MG63 (cell line): ENCODE measurements around the gene CNTROB. TPM values are rescaled to one million over a fixed set of nuclear protein-coding genes. Genes with fewer than 3 reads are reported as not detected.
A peak's percentile ranks its signal among the peaks of the same experiment; 100 is the strongest.
"Not testable (repeated sequence)": the region's sequence is repeated elsewhere in the genome, so short reads cannot be mapped to it uniquely, and the experiment has no call there.

Source experiments
- DNase-seq: peaks from one replicate; pipeline ENCODE4 v3.0.0-alpha.2; 2020
- H3K27me3 ChIP-seq: fragments of 250-450 bp; sonication (Bioruptor Pico); 2 replicates; pipeline ENCODE4 v1.5.1; 2020; ENCODE audit warnings: mild to moderate bottlenecking, moderate library complexity
- H3K36me3 ChIP-seq: fragments of 250-450 bp; sonication (Bioruptor Pico); 2 replicates; pipeline ENCODE4 v1.5.1; 2020; ENCODE audit warnings: mild to moderate bottlenecking, moderate library complexity
- H3K4me3 ChIP-seq: fragments of 250-450 bp; sonication (Bioruptor Pico); 2 replicates; pipeline ENCODE4 v1.5.1; 2020; ENCODE audit warnings: mild to moderate bottlenecking, moderate library complexity
- H3K9me3 ChIP-seq: fragments of 250-450 bp; sonication (Bioruptor Pico); 2 replicates; pipeline ENCODE4 v1.5.1; 2020; ENCODE audit warnings: mild to moderate bottlenecking, moderate library complexity
- total RNA-seq: library from RNA; depleted of rRNA; stranded (reverse); fragments of >200 nt; shearing (Covaris generic); gene quantifications from 2 replicates; pipeline ENCODE4 v1.2.3, GENCODE V29; 2014; ENCODE audit warnings: low replicate concordance

Gene CNTROB
- total RNA-seq, 1 experiment from 2014 or later = 29.5 TPM

DNA sequence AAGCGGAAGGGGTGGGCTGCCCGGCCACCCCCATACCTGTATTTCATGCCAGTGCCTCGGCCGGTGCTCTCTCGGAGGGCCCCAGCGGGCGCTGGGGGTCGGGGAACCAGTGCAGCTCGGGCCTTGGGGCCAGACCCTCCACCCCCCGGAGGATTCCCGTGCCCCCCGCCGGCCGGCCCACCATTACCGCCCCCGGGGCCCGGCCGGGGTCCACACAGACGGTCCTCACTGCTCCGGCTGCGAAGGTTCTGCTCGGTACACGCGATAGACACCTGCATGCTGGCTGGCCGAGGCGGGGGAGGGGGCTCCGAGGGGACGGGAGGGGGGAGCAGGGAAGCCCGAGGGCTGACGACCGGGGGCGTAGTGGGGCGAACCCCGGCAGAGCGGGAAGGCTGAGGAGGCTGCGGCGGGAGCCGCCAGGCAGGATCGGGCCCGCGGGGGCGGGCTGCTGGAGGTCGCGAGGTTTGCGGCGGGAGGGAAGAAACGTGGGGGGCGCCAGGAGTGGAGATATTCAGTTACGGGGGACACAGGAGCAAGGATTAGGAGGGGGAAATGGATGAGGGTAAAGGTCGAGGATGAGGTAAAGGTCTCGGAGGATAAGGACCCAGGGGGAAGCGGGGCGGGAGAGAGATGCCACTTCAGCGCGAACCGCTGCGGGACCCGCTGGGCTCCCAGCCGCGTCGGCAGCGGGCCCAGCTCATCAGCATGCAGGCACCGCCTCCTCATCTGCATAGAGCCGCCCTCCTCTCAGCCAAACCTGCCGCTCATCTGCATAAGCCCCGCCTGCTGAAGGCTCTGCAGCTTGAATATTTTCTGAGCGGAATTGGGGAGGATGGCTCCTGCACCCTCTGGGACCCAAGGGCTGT lies 2.6 kb upstream of the CNTROB start, which contains the start of gene KCNAB3:
Gene KCNAB3 (minus strand): TSS at position 699 of the 866 bp plus-strand sequence. CDS start 421 bp downstream, at position 278.
- Histone ChIP-seq H3K27me3 (no peaks in the 10 kb centered on the region), H3K36me3 (peaks cover 14% of the 10 kb centered on the region), H3K9me3 (no peaks in the 10 kb centered on the region), H3K4me3 (peak within 1 kb of the TSS; percentile 88; the same call in 1 of the 2 replicates)
- no peak for DNase-seq

DNA sequence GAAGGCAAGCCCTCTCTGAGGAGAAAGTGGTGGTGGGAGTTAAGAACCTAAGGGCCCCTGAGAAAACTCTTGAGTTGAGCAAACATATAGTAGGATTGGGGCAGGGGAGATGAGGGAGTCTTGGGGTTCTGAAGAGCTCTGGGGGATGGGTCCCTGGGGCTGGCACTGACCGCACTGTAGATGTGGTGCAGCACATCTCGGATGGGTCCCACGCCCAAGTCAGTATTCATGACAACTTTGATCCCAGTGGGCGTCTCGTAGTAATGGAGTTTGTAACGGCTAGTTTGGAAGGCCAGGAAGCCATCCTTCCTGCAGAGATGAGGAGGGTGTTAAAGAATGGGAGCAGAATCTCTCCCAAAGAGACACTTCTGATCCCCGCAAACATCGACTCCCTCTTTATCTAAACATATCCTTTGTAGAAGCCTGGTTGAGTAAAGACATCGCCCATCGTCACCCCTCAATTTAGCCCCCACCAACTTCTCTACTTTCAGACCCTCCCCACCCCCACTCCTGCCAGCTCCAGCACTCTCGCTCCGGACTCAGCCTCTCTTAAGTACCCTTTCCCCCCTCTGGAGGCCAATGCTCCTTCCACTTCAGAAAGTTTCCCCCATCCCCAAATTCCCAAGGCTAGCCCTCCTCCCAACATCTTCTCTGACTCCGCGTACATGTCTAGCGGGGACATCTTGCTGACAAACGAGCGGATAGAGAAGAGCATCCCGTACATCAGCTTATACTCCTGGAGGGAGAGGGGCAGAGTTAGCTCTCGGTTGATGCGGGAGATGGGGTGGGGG lies 970 bp upstream of the CNTROB start:
- no peak for DNase-seq
- Histone ChIP-seq H3K27me3 (no peaks in the 10 kb centered on the region), H3K9me3 (no peaks in the 10 kb centered on the region), H3K36me3 (peaks cover 27% of the 10 kb centered on the region), H3K4me3 (peak overlapping the region; percentile 88)

DNA sequence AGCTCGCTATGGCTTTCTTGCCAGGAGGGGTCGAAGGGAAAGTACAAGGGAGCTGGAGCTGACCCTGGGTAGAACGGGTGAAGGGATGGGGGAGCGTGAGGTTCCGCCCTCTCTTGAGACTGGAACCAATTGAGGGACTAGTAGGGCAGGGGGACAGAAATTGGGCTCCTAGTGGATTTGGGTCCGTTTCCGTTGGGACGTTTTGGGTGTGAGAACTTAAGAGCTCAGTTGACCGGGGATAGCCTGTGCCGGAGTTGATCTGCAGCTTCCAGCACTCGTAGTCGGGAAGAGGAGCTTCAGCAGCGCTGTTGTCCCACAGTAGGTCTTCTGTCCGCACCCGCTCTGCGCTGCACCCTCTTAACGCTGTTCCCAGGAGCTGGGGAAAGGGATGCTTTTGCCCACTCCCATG lies 481 bp downstream of the CNTROB start:
- no peaks in the 10 kb centered on the region for H3K27me3 ChIP-seq
- H3K36me3 ChIP-seq = peaks cover 38% of the 10 kb centered on the region
- peak; percentile 49 for DNase-seq
- H3K9me3 ChIP-seq = no peaks in the 10 kb centered on the region
- H3K4me3 ChIP-seq = peak overlapping the region; percentile 88

DNA sequence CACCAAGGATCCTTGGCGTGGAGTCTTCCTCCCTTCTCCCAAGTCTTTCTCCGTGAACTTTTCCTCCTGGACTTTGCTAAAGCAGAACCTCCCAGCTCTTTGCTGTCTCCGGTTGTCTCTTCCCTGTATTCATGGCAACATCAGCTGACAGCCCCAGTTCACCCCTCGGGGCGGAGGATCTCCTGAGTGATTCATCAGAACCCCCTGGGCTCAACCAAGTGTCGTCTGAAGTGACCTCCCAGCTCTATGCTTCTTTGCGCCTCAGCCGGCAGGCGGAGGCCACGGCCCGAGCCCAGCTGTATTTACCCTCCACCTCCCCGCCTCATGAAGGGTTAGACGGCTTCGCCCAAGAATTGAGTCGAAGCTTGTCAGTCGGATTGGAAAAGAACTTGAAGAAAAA lies 943 bp downstream of the CNTROB start:
- Histone ChIP-seq H3K36me3 (peaks cover 38% of the 10 kb centered on the region), H3K4me3 (peak overlapping the region; percentile 88), H3K9me3 (no peaks in the 10 kb centered on the region), H3K27me3 (no peaks in the 10 kb centered on the region)
- peak; percentile 57 for DNase-seq

DNA sequence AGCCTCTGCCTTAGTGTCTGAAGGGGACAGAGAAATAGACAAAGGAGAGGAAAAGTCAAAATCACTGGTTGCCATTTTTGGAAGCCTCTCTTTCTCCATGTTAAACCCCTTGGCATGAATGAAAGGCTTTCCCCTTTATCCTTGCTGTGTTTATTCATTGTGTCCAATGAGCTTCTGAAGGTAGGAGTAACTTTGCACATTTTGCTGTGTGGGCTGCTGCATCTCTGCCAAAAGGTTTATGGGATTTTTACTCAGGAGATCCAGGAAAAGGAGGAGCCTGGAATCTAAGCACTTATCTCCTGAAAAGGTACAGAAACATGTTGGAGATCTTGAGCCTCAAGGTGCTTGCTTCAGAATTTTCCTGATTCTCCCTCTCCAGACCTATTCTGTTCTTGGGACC lies 3.9 kb downstream of the CNTROB start:
- H3K27me3 ChIP-seq = no peaks in the 10 kb centered on the region
- peaks cover 59% of the 10 kb centered on the region for H3K36me3 ChIP-seq
- no peak for DNase-seq
- no peak overlapping the region for H3K4me3 ChIP-seq
- no peaks in the 10 kb centered on the region for H3K9me3 ChIP-seq

DNA sequence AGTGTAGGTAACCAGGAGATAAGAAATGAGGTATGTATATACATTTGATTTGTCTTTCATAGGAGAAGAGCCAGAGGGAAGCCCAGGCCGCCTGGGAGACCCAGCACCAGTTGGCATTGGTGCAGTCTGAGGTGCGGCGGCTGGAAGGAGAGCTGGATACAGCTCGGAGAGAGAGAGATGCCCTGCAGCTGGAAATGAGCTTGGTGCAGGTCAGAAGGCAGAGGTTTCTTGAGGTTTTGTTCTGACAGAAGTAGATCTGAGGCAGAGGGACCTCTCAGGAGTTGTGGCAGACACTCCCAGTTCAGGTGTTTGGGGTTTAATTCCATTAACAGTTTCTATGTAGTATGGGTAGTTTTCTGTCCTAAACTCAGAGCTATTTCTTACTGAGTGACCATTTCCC lies 8.0 kb downstream of the CNTROB start:
- H3K9me3 ChIP-seq = no peaks in the 10 kb centered on the region
- no peak for DNase-seq
- H3K27me3 ChIP-seq = no peaks in the 10 kb centered on the region
- no peak overlapping the region for H3K4me3 ChIP-seq
- peaks cover 68% of the 10 kb centered on the region for H3K36me3 ChIP-seq

DNA sequence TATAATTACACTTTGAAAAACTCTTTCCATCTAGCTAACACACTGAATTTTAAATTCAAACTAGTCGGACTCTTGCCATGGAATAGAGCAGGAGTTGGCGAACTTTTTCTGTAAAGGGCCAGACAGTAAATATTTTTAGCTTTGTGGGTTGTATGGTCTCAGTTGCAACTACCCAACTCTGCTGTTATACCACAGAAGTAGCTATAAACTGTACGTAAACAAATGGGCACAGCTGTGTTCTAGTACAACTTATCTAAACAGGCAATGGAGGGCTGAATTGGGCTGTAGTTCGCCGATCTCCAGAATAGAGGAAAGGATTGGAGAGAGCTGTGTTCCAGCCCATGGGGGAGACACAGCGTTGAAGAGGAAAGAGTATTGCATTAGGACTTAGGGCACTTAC lies 8.7 kb downstream of the CNTROB start:
- no peak overlapping the region for H3K4me3 ChIP-seq
- H3K9me3 ChIP-seq = no peaks in the 10 kb centered on the region
- H3K27me3 ChIP-seq = no peaks in the 10 kb centered on the region
- no peak for DNase-seq
- peaks cover 70% of the 10 kb centered on the region for H3K36me3 ChIP-seq

DNA sequence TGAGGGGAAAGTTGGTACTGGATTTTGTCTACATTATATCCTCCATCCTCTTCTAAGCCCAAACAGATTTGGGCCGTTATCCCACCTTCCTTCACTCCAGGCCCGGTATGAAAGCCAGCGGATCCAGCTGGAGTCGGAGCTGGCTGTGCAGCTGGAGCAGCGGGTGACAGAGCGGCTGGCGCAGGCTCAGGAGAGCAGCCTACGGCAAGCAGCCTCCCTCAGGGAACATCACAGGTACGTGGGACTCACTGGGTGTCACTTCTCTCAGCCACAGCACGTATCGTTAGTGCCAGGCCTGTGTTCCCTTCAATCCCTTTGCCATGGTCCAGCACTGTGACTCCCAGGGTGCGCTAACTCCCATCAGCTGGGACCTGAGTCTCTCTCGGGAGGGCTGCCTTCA lies 11.3 kb downstream of the CNTROB start:
- Histone ChIP-seq H3K9me3 (no peaks in the 10 kb centered on the region), H3K27me3 (no peaks in the 10 kb centered on the region), H3K36me3 (peaks cover 78% of the 10 kb centered on the region), H3K4me3 (no peak overlapping the region)
- DNase-seq = no peak

GRCh38 chr17:7944326-7944725 lies 12.3 kb downstream of the CNTROB start:
- peaks cover 76% of the 10 kb centered on the region for H3K36me3 ChIP-seq
- no peak overlapping the region for H3K4me3 ChIP-seq
- DNase-seq = no peak
- H3K27me3 ChIP-seq = no peaks in the 10 kb centered on the region
- no peaks in the 10 kb centered on the region for H3K9me3 ChIP-seq

DNA sequence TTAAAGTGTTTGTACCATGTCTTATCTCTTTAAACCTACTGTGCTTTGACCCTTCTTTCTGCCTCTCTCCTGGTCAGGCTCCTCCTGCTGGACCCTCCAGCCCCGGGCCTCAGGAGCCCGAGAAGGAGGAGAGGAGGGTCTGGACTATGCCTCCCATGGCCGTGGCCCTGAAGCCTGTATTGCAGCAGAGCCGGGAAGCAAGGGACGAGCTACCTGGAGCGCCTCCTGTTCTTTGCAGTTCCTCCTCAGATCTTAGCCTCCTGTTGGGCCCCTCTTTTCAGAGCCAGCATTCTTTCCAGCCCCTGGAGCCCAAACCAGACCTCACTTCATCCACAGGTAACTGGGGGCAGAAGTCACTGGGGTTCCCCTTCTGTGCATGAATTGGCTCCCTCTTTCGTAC lies 13.6 kb downstream of the CNTROB start:
- Histone ChIP-seq H3K9me3 (no peaks in the 10 kb centered on the region), H3K4me3 (no peak overlapping the region), H3K27me3 (no peaks in the 10 kb centered on the region), H3K36me3 (peaks cover 66% of the 10 kb centered on the region)
- DNase-seq = no peak

DNA sequence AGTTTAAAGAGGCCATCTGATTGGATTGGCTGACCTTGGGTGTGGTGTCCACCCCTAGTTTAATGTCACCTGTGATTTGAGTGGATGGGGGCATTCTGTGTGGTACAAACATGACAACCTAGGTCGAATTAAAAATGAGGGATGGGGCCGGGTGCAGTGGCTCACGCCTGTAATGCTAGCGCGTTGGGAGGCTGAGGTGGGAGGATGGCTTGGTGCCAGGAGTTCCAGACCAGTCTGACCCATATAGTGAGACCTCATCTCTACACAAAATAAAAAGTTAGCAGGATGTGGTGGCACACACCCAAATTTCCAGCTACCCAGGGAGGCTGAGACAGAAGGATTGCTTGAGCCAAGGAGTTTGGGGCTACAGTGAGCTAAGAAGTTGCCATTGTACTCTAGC lies 14.4 kb downstream of the CNTROB start:
- no peak overlapping the region for H3K4me3 ChIP-seq
- no peaks in the 10 kb centered on the region for H3K9me3 ChIP-seq
- H3K27me3 ChIP-seq = no peaks in the 10 kb centered on the region
- DNase-seq = no peak
- H3K36me3 ChIP-seq = peaks cover 60% of the 10 kb centered on the region

GRCh38 chr17:7947651-7948050 lies 15.6 kb downstream of the CNTROB start:
- no peak overlapping the region for H3K4me3 ChIP-seq
- no peaks in the 10 kb centered on the region for H3K9me3 ChIP-seq
- DNase-seq = no peak
- peaks cover 57% of the 10 kb centered on the region for H3K36me3 ChIP-seq
- H3K27me3 ChIP-seq = no peaks in the 10 kb centered on the region

GRCh38 chr17:7950578-7950977 lies 18.6 kb downstream of the CNTROB start:
- Histone ChIP-seq H3K4me3 (no peak overlapping the region), H3K9me3 (no peaks in the 10 kb centered on the region), H3K27me3 (no peaks in the 10 kb centered on the region), H3K36me3 (peaks cover 35% of the 10 kb centered on the region)
- no peak for DNase-seq

DNA sequence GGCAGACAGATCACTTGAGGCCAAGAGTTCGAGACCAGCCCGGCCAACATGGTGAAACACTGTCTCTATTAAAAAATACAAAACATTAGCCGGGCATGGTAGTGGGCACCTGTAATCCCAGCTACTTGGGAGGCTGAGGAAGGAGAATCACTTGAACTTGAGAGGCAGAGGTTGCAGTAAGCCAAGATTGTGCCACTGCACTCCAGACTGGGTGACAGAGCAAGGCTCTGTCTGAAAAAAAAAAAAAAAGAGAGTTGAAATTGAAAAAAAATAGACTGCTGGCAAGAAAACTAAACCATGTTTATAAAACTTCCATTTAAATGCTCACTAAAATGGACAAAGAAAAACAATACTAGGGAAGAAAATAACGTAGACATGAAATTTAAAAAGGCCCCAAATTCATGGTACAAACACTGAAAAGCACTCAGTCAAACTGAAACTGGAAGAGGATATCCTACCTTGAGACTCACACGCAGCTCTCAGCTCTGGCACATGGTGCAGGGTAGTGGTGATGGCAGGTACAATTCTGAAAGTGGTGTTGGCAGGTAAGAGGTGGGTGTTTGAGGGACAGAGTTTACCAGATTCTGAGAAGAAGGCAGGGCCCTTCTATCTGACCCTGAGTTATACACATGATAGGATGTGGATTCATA lies 19.3 kb downstream of the CNTROB start:
- no peak overlapping the region for H3K4me3 ChIP-seq
- H3K9me3 ChIP-seq = no peaks in the 10 kb centered on the region
- DNase-seq = no peak
- H3K27me3 ChIP-seq = no peaks in the 10 kb centered on the region
- H3K36me3 ChIP-seq = peaks cover 28% of the 10 kb centered on the region

- not testable (repeated sequence) for H3K4me3 ChIP-seq, H3K9me3 ChIP-seq, H3K27me3 ChIP-seq, DNase-seq
- H3K36me3 ChIP-seq = peaks cover 11% of the 10 kb centered on the region
Measured at GRCh38 chr17:7953266-7953665, 21.3 kb downstream of the CNTROB start.

DNA sequence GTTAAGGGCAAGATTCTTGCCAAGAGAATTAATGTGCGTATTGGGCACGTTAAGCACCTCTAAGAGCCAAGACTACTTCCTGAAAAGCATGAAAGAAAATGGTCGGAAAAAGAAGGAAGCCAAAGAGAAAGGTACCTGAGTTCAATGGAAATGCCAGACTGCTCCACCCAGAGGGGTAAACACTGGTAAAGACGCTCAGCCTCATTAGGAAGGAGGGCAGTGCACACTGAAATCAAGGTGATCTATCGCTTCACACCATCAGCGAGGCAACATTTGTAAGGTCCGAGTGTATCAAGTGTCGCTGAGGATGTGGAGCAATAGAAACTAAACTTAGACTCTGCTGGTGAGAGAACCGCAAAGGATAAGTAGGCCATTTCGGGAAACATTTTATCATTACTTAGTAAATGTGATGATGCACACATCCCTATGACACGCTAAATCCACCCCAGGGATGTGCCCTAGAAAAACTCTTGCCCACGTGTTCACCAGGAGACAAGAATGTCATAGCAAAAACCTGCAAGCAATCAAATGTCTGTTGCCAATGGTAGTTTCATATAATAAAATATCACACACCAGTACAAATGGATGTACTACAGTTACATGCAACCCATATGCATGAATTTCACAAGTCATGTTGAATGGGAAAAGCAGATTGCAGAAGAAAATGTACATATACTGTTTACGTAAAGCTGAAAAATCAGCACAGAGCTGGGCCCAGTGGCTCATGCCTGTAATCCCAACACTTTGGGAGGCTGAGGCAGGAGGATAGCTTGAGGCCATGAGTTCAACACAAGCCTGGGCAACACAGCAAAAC lies 23.6 kb downstream of the CNTROB start:
- Histone ChIP-seq H3K27me3 (0 out of 2 replicates have a peak, but pooled peaks cover 2% of the 10 kb centered on the region), H3K9me3 (no peaks in the 10 kb centered on the region), H3K4me3 (no peak overlapping the region), H3K36me3 (no peaks in the 10 kb centered on the region)
- no peak for DNase-seq
